ENCODE measurements around the gene LEF1. TPM values are rescaled to one million over a fixed set of nuclear protein-coding genes. Genes with fewer than 3 reads are reported as not detected.

Gene LEF1
- total RNA-seq, 1 experiment from 2014 or later, result 12.4 TPM

- no peak for DNase-seq (ENCODE audit: low read depth)
Observed at GRCh38 chr4:108113229-108113628, 55.5 kb downstream of the LEF1 start.

- no peak for DNase-seq (ENCODE audit: low read depth)
Observed at GRCh38 chr4:108111781-108112180, 57.0 kb downstream of the LEF1 start.

DNA sequence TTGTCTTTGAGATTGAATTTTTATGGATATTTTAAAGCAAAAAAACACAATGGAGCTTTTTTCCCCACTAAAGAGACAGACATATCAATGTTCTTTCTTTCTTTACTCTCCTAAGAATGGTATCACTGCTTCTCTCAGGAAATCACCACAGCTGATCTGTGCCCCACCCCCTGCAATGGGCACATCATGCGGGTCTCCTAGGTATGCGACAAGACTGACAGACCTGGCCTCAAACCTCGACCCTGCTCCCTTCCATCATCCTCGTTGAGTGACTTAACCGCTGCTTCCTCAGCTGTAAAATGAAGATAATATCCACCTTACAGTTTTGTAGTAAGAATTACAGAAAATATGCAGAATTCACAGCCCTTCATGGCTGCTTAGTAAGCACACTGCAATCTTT, 58.3 kb downstream of the LEF1 start:
- no peak for DNase-seq (ENCODE audit: low read depth)

DNA sequence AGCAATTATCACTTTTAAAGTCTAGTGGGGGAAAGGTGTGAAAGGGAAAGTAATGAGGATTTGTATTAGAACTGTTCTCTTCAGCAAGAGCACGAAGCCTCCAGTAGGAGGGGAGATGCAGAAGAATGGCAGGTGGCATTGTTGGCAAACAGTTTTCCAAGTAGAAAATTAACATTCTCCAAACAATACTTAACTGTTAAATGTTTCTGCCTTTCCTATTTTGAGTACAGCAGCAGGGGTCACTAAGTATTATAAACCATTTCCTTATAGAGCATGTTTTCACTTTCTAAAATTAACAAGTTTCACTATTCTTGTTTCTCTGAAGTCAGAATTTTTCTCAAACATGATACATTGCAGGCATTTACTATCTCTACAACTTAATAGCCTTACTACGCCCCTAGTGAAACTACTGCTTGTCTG, 58.7 kb downstream of the LEF1 start:
- DNase-seq (ENCODE audit: low read depth), result no peak

GRCh38 chr4:108109111-108109510, 59.6 kb downstream of the LEF1 start:
- no peak for DNase-seq (ENCODE audit: low read depth)

DNA sequence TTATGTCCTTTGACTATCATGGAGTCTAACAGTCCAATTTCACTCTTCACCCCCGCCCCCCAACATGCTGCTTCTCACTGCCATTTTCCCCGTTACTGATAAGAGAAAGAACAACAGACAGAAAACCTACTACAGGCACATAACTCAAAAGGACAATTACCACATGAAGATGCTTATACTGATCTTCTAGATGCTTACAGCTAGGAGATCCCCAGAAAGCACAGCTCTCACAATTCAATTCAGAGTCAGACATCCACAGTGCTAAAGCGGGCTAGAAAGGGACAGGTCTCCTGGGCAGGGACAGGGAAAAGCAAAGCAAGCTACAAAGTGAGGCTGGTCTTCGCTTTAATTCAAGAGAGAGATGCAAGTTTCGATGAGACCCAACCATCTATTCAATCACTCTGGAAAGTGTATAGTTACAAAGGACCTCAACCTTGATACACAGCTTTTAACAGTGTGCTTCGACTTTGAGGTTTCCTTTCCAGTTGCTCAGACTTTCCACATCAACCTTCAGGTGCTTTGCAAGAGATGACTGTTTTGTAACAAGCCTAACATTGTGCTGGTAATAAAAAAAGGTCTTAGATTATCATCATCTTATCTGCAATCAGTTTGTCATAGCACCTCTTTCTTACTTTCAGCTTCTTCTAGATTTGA, 60.9 kb downstream of the LEF1 start:
- no peak for DNase-seq (ENCODE audit: low read depth)

DNA sequence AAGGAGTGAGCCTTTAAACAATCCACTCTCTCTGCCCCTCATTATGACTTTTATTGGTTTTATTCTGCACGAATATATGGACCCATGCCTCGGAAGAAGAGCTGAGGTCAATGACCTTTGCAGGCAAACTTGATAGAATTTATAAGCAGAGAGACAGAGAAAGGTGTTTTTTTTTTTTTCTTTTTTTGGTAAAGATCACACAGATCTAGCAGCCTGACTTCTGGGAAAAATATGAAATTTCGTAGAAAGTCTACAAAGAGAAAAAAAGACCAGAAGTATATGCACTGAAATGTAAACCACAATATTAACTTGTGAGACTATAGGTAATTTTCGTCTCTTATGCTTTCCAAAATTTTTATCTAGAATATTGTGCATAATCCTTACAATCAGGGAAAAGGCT, 61.6 kb downstream of the LEF1 start:
- no peak for DNase-seq (ENCODE audit: low read depth)

- no peak for DNase-seq (ENCODE audit: low read depth)
Observed at GRCh38 chr4:108106186-108106585, 62.5 kb downstream of the LEF1 start.

DNA sequence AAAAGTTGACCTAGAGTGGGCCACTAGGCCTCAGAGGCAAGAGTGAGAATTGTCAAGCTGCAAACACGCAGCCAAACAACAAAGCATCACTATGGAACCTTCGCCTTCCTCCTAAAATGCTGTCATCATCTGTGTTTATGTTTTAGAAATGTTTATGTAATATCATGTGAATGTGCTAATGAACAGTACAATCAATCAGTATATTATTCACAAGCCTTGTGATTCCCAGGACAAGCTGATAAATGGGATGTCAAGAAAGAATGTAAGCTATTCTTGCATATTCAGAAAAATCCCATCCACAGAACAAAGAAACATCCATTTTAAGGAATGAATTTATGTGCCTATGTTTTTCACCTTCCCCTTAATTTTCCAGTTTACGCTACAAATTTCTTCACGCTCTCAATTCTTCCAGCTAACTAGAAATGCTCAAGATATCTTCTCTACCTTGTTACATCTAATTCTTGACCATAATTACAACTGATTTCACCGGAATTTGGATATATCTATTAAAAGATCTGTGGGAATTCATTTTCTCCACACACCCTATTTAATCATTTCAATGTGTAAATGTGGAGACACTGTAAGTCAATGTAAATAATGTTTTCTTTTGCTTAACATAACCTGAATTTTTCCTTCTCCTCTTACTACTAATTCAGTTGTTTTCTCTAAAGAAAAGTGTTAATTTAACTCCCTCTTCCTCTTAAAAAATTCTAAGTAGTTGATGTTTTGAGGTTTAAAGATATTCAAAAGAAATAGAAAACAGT, 65.5 kb downstream of the LEF1 start:
- no peak for DNase-seq (ENCODE audit: low read depth)

DNA sequence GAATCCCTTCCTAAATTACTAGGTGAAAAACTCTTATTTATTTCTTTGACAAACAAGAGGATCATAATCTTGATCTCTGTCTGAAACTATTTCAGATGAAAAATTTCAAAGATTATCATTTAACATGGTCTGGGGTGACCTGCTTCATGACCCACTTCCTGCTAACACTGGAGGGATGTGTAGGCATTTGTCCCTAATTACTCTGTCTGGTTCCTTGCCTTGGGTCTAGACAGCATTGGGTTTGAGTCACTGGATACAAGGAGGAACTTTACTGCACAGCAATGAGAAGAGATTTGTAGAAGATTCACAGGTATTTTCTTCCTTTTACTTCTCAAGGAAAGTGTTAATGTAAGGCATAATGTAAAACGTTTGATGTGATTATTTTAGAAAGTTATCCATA, 67.9 kb downstream of the LEF1 start:
- DNase-seq (ENCODE audit: low read depth), result no peak

- DNase-seq (ENCODE audit: low read depth), result no peak
Observed at GRCh38 chr4:108099838-108100237, 68.9 kb downstream of the LEF1 start.

- DNase-seq (ENCODE audit: low read depth), result no peak
Observed at GRCh38 chr4:108097990-108098553, 70.7 kb downstream of the LEF1 start.

DNA sequence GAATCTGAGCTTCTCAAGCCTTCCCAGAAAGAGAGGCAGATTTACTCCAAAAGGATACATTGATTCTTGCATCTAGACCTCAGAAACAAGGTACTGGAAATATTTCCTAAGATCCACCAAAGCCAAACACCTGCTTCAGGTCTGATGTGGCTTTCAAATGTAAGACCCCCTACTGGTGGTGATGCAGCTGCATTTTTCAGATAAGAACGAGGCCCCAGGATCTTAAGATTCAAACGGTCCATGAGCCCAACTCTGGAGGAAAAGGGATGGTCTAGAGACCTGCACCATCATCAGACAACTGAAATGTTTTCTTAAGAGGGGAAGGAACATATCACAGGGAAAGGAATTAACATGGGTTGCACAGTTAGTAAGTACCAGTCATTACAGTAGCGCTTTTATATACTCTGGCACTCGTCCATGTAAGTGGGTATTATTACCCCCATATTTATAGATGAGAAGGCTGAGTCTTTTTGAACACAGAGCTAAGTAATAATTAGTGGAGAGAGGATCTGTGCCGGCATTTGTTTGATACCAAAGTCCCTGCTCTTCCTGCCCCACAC, 73.7 kb downstream of the LEF1 start:
- DNase-seq (ENCODE audit: low read depth), result no peak

DNA sequence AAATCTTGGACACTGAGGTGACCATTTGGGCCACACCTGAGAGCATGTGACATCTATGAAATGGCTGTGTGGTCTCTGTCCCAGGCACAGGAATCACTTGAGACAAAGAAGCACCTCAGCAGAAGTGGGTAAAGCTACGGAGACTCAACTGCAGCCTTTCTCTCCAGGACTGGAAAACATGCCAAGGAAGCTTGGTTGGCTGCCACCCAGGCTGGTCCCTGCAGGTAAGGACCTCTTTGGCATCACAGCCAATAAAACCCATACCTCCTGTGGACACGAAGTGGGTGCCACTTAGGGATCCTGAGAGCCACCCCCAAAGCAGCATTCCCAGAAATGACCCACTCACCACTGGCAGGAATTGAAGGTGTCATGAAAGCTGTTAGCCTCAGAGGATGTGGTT, 74.6 kb downstream of the LEF1 start:
- no peak for DNase-seq (ENCODE audit: low read depth)

DNA sequence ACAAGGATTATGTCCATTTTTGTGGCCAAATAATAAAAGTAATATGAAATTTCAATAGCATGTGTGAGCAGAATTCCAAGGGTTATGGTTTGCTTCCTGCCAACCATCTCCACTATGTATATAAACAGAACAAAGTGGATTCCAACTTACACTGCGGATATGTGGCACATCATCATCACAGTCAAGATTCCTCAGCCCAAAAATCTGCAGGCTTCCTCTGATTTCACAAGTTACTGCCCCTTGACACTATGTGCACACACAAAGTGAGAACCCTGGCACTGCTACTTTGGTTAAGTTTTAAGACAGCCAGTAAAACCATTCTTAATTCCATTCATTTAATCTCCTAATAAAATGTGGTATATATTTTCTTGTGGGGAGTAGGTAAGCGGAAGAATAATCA, 76.4 kb downstream of the LEF1 start:
- DNase-seq (ENCODE audit: low read depth), result no peak

- no peak for DNase-seq (ENCODE audit: low read depth)
Observed at GRCh38 chr4:108087293-108087967, 81.3 kb downstream of the LEF1 start.

- DNase-seq (ENCODE audit: low read depth), result no peak
Observed at GRCh38 chr4:108081256-108081655, 87.5 kb downstream of the LEF1 start.

- DNase-seq (ENCODE audit: low read depth), result no peak
Observed at GRCh38 chr4:108080747-108081146, 88.0 kb downstream of the LEF1 start.

DNA sequence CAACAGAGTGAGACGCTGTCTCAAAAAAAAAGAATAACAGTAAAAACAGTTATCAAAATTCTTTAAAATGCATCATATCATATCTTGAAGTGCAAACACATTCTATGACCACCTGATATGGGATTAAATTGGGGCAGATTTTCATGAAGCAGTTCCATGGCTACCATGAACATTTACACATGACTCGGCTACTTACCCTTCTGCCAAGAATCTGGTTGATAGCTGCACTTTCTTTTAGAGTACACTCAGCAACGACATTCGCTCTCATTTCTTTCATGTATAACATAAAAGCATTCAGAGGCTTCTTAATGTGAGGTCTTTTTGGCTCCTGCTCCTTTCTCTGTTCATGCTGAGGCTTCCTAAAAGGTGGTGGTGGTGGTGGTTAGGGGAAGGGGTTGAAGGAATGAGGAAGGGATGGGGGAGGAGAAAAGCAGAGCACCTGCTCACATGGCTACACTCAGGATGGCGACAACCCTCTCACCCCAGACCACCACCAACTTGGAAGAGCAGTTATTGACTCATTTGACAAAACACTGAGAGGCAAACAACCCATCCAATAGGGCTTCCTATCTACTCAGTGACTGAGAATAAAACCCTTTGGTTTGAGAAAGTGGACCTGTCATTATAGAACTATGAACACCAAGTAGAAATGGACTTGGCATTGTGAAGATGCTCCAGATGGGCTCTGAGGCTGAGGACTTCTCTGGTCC, 90.6 kb downstream of the LEF1 start:
- no peak for DNase-seq (ENCODE audit: low read depth)

- DNase-seq (ENCODE audit: low read depth), result no peak
Observed at GRCh38 chr4:108072300-108072699, 96.4 kb downstream of the LEF1 start.

- no peak for DNase-seq (ENCODE audit: low read depth)
Observed at GRCh38 chr4:108070775-108071174, 98.0 kb downstream of the LEF1 start.

DNA sequence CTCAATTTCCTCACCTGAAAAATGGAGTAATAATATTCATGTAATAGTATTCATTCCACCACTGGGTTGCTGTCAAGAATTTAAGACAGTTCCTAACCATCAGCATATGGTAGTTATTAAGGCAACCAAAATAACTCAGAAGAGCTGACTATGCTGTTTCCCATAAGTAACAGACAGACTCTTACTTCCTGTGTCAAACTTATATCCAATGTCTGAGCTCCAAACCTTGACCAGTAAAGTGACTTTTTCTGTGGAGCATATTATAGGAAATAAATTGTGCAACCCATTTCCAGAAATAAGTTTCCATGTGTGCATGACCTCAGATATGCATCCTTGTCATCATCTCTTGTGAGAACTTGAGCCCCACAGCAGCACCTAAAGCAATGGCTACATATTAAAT, 100.3 kb downstream of the LEF1 start:
- DNase-seq (ENCODE audit: low read depth), result no peak

Measured in M059J (cell line).